ENCODE data around the gene WWOX. TPM values are rescaled to one million over a fixed set of nuclear protein-coding genes. Genes with fewer than 3 reads are reported as not detected.

The WWOX gene
- total RNA-seq, 1 donor from 2014 or later: 28.2 TPM

DNA sequence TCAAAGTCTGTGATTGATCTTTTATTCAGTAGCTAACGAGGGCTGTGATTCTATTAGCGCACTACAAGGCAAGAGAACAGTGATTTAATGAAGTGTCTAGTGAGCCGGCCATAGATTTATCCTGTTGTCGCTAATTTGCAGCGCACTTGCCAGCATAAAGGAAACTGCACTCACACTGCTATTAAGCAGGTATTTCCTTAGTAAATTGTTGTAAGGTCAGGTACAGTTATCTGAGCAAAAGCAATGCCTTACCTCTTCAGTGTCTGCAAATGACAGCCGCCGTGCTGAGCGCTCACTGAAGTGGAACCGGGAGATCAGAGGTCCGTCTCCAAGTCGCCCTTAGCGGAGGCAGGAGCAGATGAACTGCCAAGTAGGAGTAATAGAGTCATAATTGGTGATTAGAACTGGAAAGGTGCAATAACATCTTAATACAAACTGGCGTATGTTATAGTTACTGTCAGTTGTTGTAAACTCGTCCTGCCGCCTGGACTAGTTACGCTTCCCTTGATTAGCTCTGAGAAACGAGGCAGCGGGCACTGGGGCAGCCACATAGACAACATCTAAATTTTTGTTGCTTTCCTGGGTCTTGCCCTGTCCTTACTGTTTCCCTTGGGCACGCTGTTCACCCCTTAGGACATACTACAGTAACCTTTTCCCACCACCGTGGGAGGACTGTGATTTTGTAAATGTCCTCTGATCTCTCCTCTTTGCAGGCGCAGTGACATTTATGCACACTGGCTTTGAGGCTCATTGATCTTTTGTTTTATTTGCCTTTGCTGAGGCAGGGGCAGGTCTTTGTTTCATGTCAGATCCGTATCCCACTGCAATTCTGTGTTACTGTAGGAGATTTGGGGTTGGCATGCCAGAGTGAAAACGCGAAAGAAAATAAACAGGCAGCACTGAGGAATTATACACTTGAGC is 363.1 kb downstream of the WWOX start:
- TF ChIP-seq, protein P1, sequence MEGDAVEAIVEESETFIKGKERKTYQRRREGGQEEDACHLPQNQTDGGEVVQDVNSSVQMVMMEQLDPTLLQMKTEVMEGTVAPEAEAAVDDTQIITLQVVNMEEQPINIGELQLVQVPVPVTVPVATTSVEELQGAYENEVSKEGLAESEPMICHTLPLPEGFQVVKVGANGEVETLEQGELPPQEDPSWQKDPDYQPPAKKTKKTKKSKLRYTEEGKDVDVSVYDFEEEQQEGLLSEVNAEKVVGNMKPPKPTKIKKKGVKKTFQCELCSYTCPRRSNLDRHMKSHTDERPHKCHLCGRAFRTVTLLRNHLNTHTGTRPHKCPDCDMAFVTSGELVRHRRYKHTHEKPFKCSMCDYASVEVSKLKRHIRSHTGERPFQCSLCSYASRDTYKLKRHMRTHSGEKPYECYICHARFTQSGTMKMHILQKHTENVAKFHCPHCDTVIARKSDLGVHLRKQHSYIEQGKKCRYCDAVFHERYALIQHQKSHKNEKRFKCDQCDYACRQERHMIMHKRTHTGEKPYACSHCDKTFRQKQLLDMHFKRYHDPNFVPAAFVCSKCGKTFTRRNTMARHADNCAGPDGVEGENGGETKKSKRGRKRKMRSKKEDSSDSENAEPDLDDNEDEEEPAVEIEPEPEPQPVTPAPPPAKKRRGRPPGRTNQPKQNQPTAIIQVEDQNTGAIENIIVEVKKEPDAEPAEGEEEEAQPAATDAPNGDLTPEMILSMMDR (IDR thresholded peaks at IDR 0.05): no peak
- peaks cover 40% of the 10 kb centered on the region for H3K4me1 Mint-ChIP-seq (ENCODE audit: unreplicated experiment)
- H3K36me3 Mint-ChIP-seq (ENCODE audit: unreplicated experiment): no peaks in the 10 kb centered on the region
- peak overlapping the region; percentile 77 for H3K27ac Mint-ChIP-seq (ENCODE audit: unreplicated experiment)
- no peak overlapping the region for H3K4me3 Mint-ChIP-seq (ENCODE audit: unreplicated experiment)
- DNase-seq (ENCODE audit: extremely low spot score, unreplicated experiment): no peak
- no peaks in the 10 kb centered on the region for H3K27me3 Mint-ChIP-seq (ENCODE audit: unreplicated experiment)
- H3K9me3 Mint-ChIP-seq (ENCODE audit: unreplicated experiment): peaks cover 3% of the 10 kb centered on the region

DNA sequence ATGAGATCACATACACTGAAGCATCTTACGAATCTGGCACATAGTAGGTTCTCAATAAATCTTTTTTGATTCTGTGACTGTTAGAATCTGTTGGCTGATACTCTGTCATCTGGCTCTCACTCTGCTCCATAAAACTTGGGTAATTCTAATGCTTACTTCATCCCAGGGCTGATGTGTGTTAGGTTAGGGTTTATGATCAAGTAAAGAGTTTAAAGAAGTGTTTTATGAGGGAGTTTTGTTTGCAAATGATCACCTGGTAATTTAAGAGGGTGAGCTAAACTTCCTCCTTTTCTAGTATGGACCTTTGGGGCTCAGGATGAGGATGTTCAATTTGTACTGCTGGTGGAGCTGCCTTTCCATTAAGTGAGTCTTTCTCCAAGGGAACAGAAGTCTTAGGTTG is 364.1 kb downstream of the WWOX start:
- TF ChIP-seq, protein P1 (IDR thresholded peaks at IDR 0.05): no peak
- H3K4me3 Mint-ChIP-seq (ENCODE audit: unreplicated experiment): no peak overlapping the region
- no peaks in the 10 kb centered on the region for H3K27me3 Mint-ChIP-seq (ENCODE audit: unreplicated experiment)
- peaks cover 3% of the 10 kb centered on the region for H3K9me3 Mint-ChIP-seq (ENCODE audit: unreplicated experiment)
- H3K4me1 Mint-ChIP-seq (ENCODE audit: unreplicated experiment): peaks cover 40% of the 10 kb centered on the region
- no peaks in the 10 kb centered on the region for H3K36me3 Mint-ChIP-seq (ENCODE audit: unreplicated experiment)
- no peak overlapping the region for H3K27ac Mint-ChIP-seq (ENCODE audit: unreplicated experiment)
- DNase-seq (ENCODE audit: extremely low spot score, unreplicated experiment): no peak

DNA sequence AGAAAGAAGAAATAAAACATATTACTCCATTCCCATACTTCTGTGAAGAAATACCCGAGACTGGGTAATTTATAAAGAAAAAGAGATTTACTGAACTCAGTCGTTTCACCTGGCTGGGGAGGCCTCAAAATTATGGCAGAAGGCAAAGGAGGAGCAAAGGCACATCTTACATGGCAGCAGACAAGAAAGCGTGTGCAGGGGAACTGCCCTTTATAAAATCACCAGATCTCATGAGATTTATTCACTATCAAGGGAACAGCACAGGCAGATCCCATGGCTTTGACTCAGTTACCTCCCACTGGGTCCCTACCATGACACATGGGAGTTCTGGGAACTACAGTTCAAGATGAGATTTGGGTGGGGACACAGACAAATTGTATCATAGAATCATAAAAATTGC is 365.4 kb downstream of the WWOX start:
- H3K27me3 Mint-ChIP-seq (ENCODE audit: unreplicated experiment): no peaks in the 10 kb centered on the region
- H3K27ac Mint-ChIP-seq (ENCODE audit: unreplicated experiment): no peak overlapping the region
- H3K9me3 Mint-ChIP-seq (ENCODE audit: unreplicated experiment): peaks cover 3% of the 10 kb centered on the region
- TF ChIP-seq, protein P1 (IDR thresholded peaks at IDR 0.05): no peak
- no peak overlapping the region for H3K4me3 Mint-ChIP-seq (ENCODE audit: unreplicated experiment)
- H3K4me1 Mint-ChIP-seq (ENCODE audit: unreplicated experiment): peaks cover 40% of the 10 kb centered on the region
- DNase-seq (ENCODE audit: extremely low spot score, unreplicated experiment): no peak
- no peaks in the 10 kb centered on the region for H3K36me3 Mint-ChIP-seq (ENCODE audit: unreplicated experiment)

DNA sequence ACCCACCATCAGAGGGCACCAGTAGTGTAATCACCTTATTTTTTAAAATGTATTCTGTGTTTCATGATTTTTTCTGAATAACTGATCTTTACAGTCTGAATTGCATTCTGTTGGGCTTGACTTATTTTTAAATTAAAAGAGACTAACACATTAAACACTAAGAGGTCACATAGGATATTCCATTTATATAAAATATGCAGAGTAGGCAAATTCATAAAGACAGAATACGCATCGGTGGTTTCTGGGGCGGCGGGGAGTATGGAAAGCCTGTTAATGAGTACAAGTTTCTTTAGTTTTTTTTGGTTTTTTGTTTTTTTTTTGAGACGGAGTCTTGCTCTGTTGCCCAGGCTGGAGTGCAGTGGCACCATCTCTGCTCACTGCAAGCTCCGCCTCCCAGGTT is 366.3 kb downstream of the WWOX start:
- TF ChIP-seq, protein P1 (IDR thresholded peaks at IDR 0.05): no peak
- no peaks in the 10 kb centered on the region for H3K36me3 Mint-ChIP-seq (ENCODE audit: unreplicated experiment)
- no peaks in the 10 kb centered on the region for H3K9me3 Mint-ChIP-seq (ENCODE audit: unreplicated experiment)
- DNase-seq (ENCODE audit: extremely low spot score, unreplicated experiment): no peak
- H3K27ac Mint-ChIP-seq (ENCODE audit: unreplicated experiment): no peak overlapping the region
- H3K27me3 Mint-ChIP-seq (ENCODE audit: unreplicated experiment): no peaks in the 10 kb centered on the region
- peaks cover 32% of the 10 kb centered on the region for H3K4me1 Mint-ChIP-seq (ENCODE audit: unreplicated experiment)
- H3K4me3 Mint-ChIP-seq (ENCODE audit: unreplicated experiment): no peak overlapping the region

DNA sequence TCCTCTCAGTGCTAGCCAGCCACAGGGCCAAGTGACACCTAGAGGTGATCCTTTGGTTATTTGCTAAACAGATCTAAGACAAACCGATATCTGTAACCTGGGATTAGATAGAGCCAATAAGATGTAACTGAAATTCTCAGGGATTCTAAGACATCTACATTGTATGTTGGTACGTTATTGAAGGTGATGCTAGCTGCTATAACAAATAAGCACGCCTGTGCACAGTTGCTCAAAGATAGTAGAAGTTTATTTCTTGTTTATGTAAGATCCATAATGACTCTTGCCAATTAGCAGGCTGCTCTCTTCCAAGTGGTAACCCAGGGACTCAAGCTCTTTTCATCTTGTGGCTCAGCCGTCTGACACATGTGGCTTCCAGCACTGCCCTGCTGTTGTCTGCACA is 370.3 kb downstream of the WWOX start:
- H3K27me3 Mint-ChIP-seq (ENCODE audit: unreplicated experiment): no peaks in the 10 kb centered on the region
- no peak for DNase-seq (ENCODE audit: extremely low spot score, unreplicated experiment)
- H3K27ac Mint-ChIP-seq (ENCODE audit: unreplicated experiment): no peak overlapping the region
- no peak overlapping the region for H3K4me3 Mint-ChIP-seq (ENCODE audit: unreplicated experiment)
- no peaks in the 10 kb centered on the region for H3K4me1 Mint-ChIP-seq (ENCODE audit: unreplicated experiment)
- no peaks in the 10 kb centered on the region for H3K9me3 Mint-ChIP-seq (ENCODE audit: unreplicated experiment)
- H3K36me3 Mint-ChIP-seq (ENCODE audit: unreplicated experiment): no peaks in the 10 kb centered on the region
- TF ChIP-seq, protein P1 (IDR thresholded peaks at IDR 0.05): no peak
